ENCODE data around the gene EBNA1BP2.

The EBNA1BP2 gene

DNA sequence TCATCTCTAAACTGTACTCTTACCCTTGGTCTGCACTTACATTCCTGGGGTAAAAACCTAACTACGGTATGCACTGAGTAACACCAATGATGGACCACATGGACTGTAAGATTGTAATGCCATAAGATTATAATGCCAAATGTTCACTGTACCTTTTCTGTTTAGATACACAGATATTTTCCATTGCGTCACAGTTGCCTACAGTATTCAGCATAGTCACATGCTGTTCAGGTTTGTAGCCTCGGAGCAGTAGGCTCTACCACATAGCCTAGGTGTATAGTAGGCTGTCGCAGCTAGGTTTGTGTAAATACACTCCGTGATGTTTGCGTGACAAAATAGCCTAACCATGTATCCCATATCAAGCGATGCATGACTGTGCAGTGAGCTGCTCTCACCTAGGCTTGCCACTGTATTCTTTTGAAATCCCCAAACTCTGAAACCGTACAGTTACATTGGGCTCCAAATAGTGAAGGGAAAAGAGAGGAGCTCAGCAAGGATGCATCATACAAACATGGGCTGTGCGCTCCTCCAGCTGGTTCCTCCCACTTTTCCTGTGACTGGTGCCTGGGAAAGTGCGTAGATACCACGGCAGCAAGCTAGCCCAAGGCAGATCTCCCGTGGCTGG lies 35.3 kb upstream of the EBNA1BP2 start:
- no peak for DNase-seq (ENCODE audit: low read depth)
- no peak overlapping the region for H3K4me3 ChIP-seq (ENCODE audit: low read length)
- TF ChIP-seq, protein P1, sequence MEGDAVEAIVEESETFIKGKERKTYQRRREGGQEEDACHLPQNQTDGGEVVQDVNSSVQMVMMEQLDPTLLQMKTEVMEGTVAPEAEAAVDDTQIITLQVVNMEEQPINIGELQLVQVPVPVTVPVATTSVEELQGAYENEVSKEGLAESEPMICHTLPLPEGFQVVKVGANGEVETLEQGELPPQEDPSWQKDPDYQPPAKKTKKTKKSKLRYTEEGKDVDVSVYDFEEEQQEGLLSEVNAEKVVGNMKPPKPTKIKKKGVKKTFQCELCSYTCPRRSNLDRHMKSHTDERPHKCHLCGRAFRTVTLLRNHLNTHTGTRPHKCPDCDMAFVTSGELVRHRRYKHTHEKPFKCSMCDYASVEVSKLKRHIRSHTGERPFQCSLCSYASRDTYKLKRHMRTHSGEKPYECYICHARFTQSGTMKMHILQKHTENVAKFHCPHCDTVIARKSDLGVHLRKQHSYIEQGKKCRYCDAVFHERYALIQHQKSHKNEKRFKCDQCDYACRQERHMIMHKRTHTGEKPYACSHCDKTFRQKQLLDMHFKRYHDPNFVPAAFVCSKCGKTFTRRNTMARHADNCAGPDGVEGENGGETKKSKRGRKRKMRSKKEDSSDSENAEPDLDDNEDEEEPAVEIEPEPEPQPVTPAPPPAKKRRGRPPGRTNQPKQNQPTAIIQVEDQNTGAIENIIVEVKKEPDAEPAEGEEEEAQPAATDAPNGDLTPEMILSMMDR (IDR thresholded peaks at IDR 0.05; ENCODE audit: insufficient read depth, low read depth, low read length, missing control alignments): no peak

DNA sequence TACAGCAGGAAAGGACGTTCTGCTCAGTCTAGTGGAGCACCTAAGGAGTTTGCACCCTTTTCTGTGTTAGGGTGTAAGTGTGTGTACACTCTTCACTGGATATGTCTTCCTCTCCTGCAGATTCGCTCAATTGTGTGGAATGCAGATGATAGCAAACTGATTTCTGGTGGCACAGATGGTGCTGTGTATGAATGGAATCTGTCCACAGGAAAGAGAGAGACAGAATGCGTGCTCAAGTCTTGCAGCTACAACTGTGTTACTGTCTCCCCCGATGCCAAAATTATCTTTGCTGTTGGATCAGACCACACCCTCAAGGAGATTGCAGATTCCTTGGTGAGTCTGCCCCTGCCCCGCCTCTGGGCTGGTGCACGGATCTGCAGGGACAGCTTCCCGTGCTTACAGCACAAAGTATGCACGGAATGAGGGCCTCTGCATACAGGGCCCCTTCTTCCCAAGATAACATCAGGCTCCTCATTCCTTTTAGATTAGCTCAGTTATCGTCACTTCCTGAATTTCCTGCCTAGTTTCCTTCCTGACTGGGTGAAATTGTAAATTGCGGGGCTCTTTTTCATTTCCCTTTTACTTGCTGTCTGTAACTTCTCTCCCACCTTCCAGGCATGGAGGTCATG lies 34.6 kb upstream of the EBNA1BP2 start:
- TF ChIP-seq, protein P1 (IDR thresholded peaks at IDR 0.05; ENCODE audit: insufficient read depth, low read depth, low read length, missing control alignments): no peak
- no peak overlapping the region for H3K4me3 ChIP-seq (ENCODE audit: low read length)
- DNase-seq (ENCODE audit: low read depth): peak; percentile 94

DNA sequence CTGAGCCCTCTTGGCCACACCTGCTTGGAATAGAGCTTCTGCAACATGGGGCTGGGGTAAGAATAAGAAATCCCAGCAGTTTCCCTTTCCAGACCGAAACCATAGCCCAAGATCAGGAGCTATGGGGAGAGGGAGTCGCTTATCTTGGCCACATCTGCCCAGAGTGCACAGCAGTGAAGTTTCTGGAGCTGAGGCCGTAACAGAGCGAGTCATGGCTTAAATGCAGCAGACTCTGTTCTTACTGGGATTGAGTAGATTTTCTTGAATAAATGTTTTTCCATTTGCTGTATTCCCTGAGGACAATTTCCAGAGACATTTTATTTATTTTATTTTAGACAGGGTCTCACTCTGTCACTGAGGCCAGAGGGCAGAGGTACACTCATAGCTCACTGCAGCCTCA lies 33.6 kb upstream of the EBNA1BP2 start:
- TF ChIP-seq, protein P1 (IDR thresholded peaks at IDR 0.05; ENCODE audit: insufficient read depth, low read depth, low read length, missing control alignments): no peak
- DNase-seq (ENCODE audit: low read depth): peak; percentile 46

DNA sequence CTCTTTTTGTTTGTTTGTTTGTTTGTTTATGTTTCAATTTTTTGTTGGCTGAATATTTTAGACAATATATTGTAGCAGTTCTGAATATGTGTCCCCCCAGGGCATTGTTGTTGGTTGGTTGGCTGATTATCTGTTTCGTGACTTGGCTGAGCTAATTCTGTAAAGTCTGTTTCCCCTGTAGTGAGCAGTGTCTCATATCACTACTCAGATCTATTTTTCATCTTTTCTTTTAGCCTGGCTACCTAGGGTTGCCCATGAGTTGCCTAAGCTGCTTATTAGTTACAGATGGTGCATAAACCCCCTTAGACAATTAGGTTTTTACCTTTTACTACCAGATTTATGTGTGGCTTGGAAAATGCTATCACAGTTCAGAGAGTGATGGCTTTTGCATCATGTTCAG lies 32.3 kb upstream of the EBNA1BP2 start:
- no peak for DNase-seq (ENCODE audit: low read depth)
- TF ChIP-seq, protein P1 (IDR thresholded peaks at IDR 0.05; ENCODE audit: insufficient read depth, low read depth, low read length, missing control alignments): no peak
- no peak overlapping the region for H3K4me3 ChIP-seq (ENCODE audit: low read length)

More for the DNA sequence above, 33.6 kb upstream of the EBNA1BP2 start:
- no peak overlapping the region for H3K4me3 ChIP-seq (ENCODE audit: low read length)

- TF ChIP-seq, protein P1 (IDR thresholded peaks at IDR 0.05; ENCODE audit: insufficient read depth, low read depth, low read length, missing control alignments): no peak
- DNase-seq (ENCODE audit: low read depth): no peak
- no peak overlapping the region for H3K4me3 ChIP-seq (ENCODE audit: low read length)
These were observed 31.8 kb upstream of the EBNA1BP2 start for GRCh38 chr1:43203859-43204258.

- no peak overlapping the region for H3K4me3 ChIP-seq (ENCODE audit: low read length)
- DNase-seq (ENCODE audit: low read depth): peak; percentile 67
- TF ChIP-seq, protein P1 (IDR thresholded peaks at IDR 0.05; ENCODE audit: insufficient read depth, low read depth, low read length, missing control alignments): no peak
These were observed 27.1 kb upstream of the EBNA1BP2 start for GRCh38 chr1:43199093-43199726.
